Stimulated activated effector memory CD8-positive, alpha-beta T cell treated with anti-CD3 and anti-CD28 coated beads, Interleukin-12 subunit alpha, Interleukin-12 subunit beta, amount 100 ng/mL, for 72 hours (primary cell): ENCODE data around the gene HS3ST1.

ENCODE experiments used
- ATAC-seq: fragments of 150-1000 bp; cut with Tn5 transposase; 2 replicates; pipeline ENCODE4 v1.10.0; 2021
- DNase-seq, 2 donors: peaks; one replicate each; pipeline ENCODE4 v3.0.0; 2021 to 2022; ENCODE audit warnings: low spot score in 2 of 2
- H3K27ac Mint-ChIP-seq: one replicate; pipeline ENCODE4 v1.8.0; 2022; ENCODE audit warnings: mild to moderate bottlenecking, mixed read lengths
- H3K36me3 Mint-ChIP-seq: one replicate; pipeline ENCODE4 v1.8.0; 2022; ENCODE audit warnings: mild to moderate bottlenecking, mixed read lengths
- H3K4me1 Mint-ChIP-seq: one replicate; pipeline ENCODE4 v1.8.0; 2022; ENCODE audit warnings: mixed read lengths
- H3K4me3 Mint-ChIP-seq: one replicate; pipeline ENCODE4 v1.8.0; 2022; ENCODE audit warnings: mild to moderate bottlenecking, mixed read lengths
- H3K9me3 Mint-ChIP-seq: one replicate; pipeline ENCODE4 v1.8.0; 2022; ENCODE audit warnings: mixed read lengths

Gene HS3ST1

DNA sequence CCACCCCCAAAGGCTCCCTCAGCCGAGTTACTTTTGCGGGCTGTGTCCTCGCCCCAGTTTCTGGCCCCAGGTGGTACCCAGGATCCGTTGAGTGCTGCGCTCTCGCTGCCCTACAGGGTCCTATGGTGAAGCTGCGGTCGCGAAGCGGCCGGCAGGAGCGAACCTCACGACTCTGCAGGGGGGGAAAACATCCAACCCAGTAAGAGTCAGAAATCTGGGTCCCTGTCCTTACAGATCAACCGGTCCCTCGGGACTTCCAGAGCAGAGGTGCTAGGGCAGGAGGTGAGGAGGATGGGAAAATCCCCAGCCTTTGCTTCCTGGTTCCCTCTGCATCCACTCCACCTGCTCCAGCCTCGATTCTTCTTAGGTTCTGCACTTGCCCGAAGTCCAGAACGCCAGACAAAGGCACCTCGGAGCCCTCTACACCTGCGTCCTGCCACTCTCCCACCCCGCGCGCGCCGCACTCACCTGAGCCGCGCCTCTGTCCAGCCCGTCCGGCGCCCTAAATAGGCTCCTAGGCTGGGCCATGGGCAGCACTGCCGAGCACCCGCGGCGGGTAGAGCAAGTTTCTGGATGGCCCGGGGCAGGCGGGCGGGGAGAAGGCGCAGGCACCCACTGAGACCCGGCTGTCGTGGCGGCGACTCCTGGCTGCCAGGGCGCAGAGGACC lies at the start of gene HS3ST1:
Gene HS3ST1 (minus strand): TSS at position 664 of the 668 bp plus-strand sequence. CDS start 28,889 bp downstream, outside the sequence.
- DNase-seq = no peak
- Mint-ChIP-seq H3K36me3 (no peaks in the 10 kb centered on the region), H3K9me3 (no peaks in the 10 kb centered on the region), H3K4me3 (peak within 1 kb of the TSS; percentile 61), H3K27ac (no peak within 1 kb of the TSS), H3K4me1 (peaks cover 14% of the 10 kb centered on the region)
- peak; percentile 43 for ATAC-seq

DNA sequence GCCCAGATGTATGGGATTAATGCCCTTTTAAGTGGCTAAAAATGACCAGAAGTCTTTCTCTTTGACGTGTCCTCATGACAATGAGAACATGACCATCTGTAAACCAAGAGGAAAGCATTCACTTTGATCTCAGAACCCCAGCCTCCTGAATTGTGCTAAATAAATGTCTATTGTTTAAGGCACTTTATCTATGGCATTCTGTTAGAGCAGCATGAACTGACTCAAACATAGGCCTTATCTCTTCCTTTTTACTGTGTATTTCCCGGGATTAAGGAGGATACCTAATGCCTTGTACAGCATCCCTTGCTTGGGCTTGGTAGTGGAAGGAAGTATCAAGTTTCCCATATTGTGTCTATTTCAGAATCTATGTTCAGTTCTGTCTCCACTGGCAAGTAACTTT lies 47.2 kb upstream of the HS3ST1 start:
- peaks cover 11% of the 10 kb centered on the region for H3K9me3 Mint-ChIP-seq
- H3K36me3 Mint-ChIP-seq = no peaks in the 10 kb centered on the region
- no peak overlapping the region for H3K4me3 Mint-ChIP-seq
- DNase-seq = no peak
- H3K27ac Mint-ChIP-seq = no peak overlapping the region
- peaks cover 18% of the 10 kb centered on the region for H3K4me1 Mint-ChIP-seq
- ATAC-seq = no peak

GRCh38 chr4:11474146-11474545 lies 45.5 kb upstream of the HS3ST1 start:
- H3K9me3 Mint-ChIP-seq = peaks cover 7% of the 10 kb centered on the region
- H3K4me1 Mint-ChIP-seq = peaks cover 30% of the 10 kb centered on the region
- no peak for DNase-seq
- H3K4me3 Mint-ChIP-seq = no peak overlapping the region
- no peak overlapping the region for H3K27ac Mint-ChIP-seq
- ATAC-seq = no peak
- no peaks in the 10 kb centered on the region for H3K36me3 Mint-ChIP-seq

DNA sequence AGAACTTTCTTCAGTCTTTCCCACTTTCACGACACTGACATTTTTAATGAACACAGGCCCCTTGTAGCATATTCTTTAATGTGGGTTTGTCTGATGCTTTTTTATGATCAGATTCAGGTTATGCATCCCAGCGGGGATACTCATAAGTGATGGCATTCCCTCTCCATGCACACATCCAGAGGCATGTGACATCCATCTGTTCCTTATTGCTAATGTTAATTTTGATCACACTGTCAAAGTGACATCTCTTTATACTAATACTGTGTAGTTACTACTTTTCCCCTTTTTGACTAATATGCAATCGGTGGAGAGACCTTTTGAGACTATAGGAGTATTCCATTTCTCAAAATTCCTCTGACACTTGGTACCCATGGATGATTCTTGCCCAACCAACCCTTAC lies 43.8 kb upstream of the HS3ST1 start:
- H3K4me3 Mint-ChIP-seq = peak overlapping the region; percentile 23
- ATAC-seq = no peak
- peaks cover 36% of the 10 kb centered on the region for H3K4me1 Mint-ChIP-seq
- H3K27ac Mint-ChIP-seq = peak overlapping the region; percentile 26
- H3K36me3 Mint-ChIP-seq = no peaks in the 10 kb centered on the region
- peaks cover 7% of the 10 kb centered on the region for H3K9me3 Mint-ChIP-seq
- no peak for DNase-seq

- Mint-ChIP-seq H3K27ac (peak overlapping the region; percentile 72), H3K4me3 (peak overlapping the region; percentile 45), H3K36me3 (no peaks in the 10 kb centered on the region), H3K4me1 (peaks cover 36% of the 10 kb centered on the region), H3K9me3 (peaks cover 7% of the 10 kb centered on the region)
- peak in 1 of 2 donors; percentile 57 for DNase-seq
- peak; percentile 97 for ATAC-seq
These were observed 42.9 kb upstream of the HS3ST1 start for GRCh38 chr4:11471618-11472017.

GRCh38 chr4:11471046-11471441 lies 42.4 kb upstream of the HS3ST1 start:
- ATAC-seq = no peak
- H3K27ac Mint-ChIP-seq = peak overlapping the region; percentile 72
- peak overlapping the region; percentile 45 for H3K4me3 Mint-ChIP-seq
- H3K4me1 Mint-ChIP-seq = peaks cover 36% of the 10 kb centered on the region
- peaks cover 7% of the 10 kb centered on the region for H3K9me3 Mint-ChIP-seq
- no peaks in the 10 kb centered on the region for H3K36me3 Mint-ChIP-seq
- DNase-seq = no peak

GRCh38 chr4:11470438-11471045 lies 41.8 kb upstream of the HS3ST1 start:
- H3K4me1 Mint-ChIP-seq = peaks cover 36% of the 10 kb centered on the region
- H3K9me3 Mint-ChIP-seq = peaks cover 7% of the 10 kb centered on the region
- DNase-seq = no peak
- peak overlapping the region; percentile 37 for H3K27ac Mint-ChIP-seq
- H3K4me3 Mint-ChIP-seq = no peak overlapping the region
- no peak for ATAC-seq
- H3K36me3 Mint-ChIP-seq = no peaks in the 10 kb centered on the region

GRCh38 chr4:11469650-11470437 lies 41.1 kb upstream of the HS3ST1 start:
- Mint-ChIP-seq H3K36me3 (no peaks in the 10 kb centered on the region), H3K9me3 (peaks cover 7% of the 10 kb centered on the region), H3K4me1 (peaks cover 36% of the 10 kb centered on the region), H3K4me3 (no peak overlapping the region), H3K27ac (peak overlapping the region; percentile 37)
- DNase-seq = no peak
- ATAC-seq = no peak

DNA sequence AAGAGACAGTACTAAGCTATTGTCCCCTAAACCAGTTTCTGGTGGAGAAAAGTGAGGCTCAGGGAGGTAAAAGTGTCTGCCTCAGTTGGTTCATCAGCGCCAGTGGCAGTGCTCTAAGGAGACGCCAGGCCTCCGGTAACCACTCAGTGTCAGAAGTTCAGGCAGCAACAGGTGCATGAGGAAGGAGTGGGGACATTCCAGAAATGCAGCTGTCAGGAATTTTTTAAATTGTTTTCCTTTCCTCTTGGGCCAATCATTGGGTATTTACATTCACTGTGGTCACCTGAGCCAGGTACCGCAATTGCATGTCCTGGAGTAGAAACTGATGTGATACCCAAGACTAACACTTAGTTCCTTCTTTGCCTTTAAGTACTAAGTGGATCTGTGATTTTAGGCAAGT lies 40.2 kb upstream of the HS3ST1 start:
- Mint-ChIP-seq H3K4me3 (no peak overlapping the region), H3K4me1 (peaks cover 36% of the 10 kb centered on the region)
- no peak for ATAC-seq

GRCh38 chr4:11467931-11468330 lies 39.2 kb upstream of the HS3ST1 start:
- H3K27ac Mint-ChIP-seq = no peak overlapping the region
- ATAC-seq (no peak), DNase-seq (no peak)
- peaks cover 34% of the 10 kb centered on the region for H3K4me1 Mint-ChIP-seq
- no peak overlapping the region for H3K4me3 Mint-ChIP-seq
- H3K36me3 Mint-ChIP-seq = no peaks in the 10 kb centered on the region
- peaks cover 7% of the 10 kb centered on the region for H3K9me3 Mint-ChIP-seq

More for the DNA sequence above, 40.2 kb upstream of the HS3ST1 start:
- Mint-ChIP-seq H3K27ac (peak overlapping the region; percentile 76), H3K36me3 (no peaks in the 10 kb centered on the region), H3K9me3 (peaks cover 7% of the 10 kb centered on the region)
- DNase-seq = no peak

DNA sequence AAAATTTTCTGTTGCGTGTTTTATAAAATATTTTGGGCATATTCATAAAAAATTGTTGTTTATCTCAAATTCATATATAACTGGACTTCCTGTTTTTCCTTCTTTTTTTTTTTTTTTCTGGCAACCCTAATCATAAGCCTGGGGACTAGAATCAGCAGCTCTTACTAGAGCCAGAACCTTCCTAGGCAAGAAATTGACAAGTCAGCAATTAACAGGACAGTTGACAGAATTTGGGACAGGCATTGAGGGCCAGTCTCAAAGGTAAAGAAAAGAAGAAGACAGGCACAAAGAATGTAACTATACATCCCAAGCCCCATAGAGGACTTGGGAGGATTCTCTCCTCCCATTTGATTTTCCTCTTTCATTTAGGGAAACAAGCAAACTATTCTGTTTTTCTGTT lies 35.0 kb upstream of the HS3ST1 start:
- no peak overlapping the region for H3K27ac Mint-ChIP-seq
- H3K4me3 Mint-ChIP-seq = no peak overlapping the region
- peaks cover 4% of the 10 kb centered on the region for H3K4me1 Mint-ChIP-seq
- DNase-seq (no peak), ATAC-seq (no peak)
- H3K36me3 Mint-ChIP-seq = no peaks in the 10 kb centered on the region
- H3K9me3 Mint-ChIP-seq = peaks cover 12% of the 10 kb centered on the region

GRCh38 chr4:11456401-11456800 lies 27.7 kb upstream of the HS3ST1 start:
- no peak for DNase-seq
- no peaks in the 10 kb centered on the region for H3K36me3 Mint-ChIP-seq
- H3K4me1 Mint-ChIP-seq = no peaks in the 10 kb centered on the region
- no peak overlapping the region for H3K27ac Mint-ChIP-seq
- H3K9me3 Mint-ChIP-seq = peaks cover 15% of the 10 kb centered on the region
- ATAC-seq = no peak
- H3K4me3 Mint-ChIP-seq = no peak overlapping the region

DNA sequence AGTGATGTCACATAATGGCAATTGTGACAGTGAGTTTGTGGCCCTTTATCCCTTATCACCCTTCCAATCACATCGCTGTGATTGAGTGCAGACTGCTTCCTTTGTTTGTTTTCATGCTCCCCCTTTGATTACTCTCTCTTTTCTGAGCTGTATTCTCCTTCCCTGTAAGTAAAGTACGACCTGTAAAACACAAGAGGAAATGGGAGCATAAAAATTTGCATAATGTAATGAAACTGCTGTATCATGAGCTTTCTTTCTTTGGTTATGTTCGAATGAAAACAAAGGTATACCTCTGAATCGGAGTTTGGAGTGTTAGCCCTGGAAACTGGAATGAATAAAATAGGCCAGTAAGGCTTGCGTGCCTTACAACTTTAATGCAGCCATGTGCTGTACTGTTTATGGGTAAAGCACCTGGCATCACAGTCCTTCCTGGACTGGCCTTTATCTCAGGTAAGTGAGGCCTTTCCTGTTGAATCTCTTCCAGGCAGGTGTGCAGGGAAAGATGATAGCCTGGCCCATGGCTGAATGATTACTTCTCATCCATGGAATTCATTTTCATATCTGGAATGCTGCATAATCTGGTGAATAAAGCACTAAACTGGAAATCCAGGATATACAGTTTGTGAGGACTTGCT lies 26.6 kb upstream of the HS3ST1 start:
- no peak for ATAC-seq
- Mint-ChIP-seq H3K4me3 (no peak overlapping the region), H3K4me1 (no peaks in the 10 kb centered on the region), H3K27ac (no peak overlapping the region), H3K36me3 (no peaks in the 10 kb centered on the region), H3K9me3 (peaks cover 9% of the 10 kb centered on the region)
- DNase-seq = no peak

- no peaks in the 10 kb centered on the region for H3K9me3 Mint-ChIP-seq
- DNase-seq = no peak
- H3K4me3 Mint-ChIP-seq = no peak overlapping the region
- no peak for ATAC-seq
- H3K36me3 Mint-ChIP-seq = no peaks in the 10 kb centered on the region
- no peaks in the 10 kb centered on the region for H3K4me1 Mint-ChIP-seq
- H3K27ac Mint-ChIP-seq = no peak overlapping the region
These were observed 23.0 kb upstream of the HS3ST1 start for GRCh38 chr4:11451716-11452115.

DNA sequence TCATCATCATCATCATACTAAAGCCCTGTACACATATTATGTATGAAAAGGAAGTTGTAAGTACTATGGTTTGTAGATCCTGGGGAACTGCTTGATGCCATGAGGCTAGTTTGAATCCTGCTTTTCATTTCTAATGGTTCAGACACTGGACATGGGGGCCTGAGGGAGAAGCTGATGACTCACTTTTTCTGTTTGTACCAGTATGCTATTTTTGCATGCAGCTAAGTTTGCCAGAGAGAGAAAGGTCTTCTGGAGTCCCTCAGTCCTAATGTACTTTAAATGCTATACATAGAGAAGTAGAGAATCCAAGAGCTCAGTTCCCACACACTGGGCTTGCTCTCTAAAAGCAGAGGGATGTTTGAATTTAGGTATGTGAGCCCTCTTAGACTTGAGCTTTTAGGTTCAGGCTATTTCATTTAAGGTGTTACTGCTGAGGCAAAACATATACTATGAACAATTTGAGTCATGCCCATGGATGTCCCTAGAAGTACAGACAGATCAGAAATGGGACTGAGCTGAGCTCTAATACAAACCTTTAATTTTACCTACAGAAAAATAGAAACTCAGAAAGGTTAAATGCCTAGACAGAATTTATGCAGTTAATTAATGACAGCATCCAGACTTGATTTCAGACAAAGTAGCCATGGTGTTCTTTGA lies 17.6 kb upstream of the HS3ST1 start:
- Mint-ChIP-seq H3K36me3 (no peaks in the 10 kb centered on the region), H3K4me1 (no peaks in the 10 kb centered on the region), H3K9me3 (no peaks in the 10 kb centered on the region), H3K27ac (no peak overlapping the region), H3K4me3 (no peak overlapping the region)
- DNase-seq = no peak
- no peak for ATAC-seq
